Measurements from ENCODE around the gene PDGFA.

Gene PDGFA

GRCh38 chr7:519484-520390 lies at the start of gene PDGFA:
Gene PDGFA, minus strand, starts transcription at chr7:519846. Its CDS starts 845 bp downstream, at chr7:519001.
- DNase-seq (ENCODE audit: low read depth in 2 of 2, low spot score in 1 of 2) = no peak

- no peak for DNase-seq (ENCODE audit: low read depth in 2 of 2, low spot score in 1 of 2)
These were observed 48.6 kb upstream of the PDGFA start for GRCh38 chr7:568031-568951.

- no peak for DNase-seq (ENCODE audit: low read depth in 2 of 2, low spot score in 1 of 2)
These were observed 47.7 kb upstream of the PDGFA start for GRCh38 chr7:567305-567883.

GRCh38 chr7:566100-566499 lies 46.5 kb upstream of the PDGFA start:
- no peak for DNase-seq (ENCODE audit: low read depth in 2 of 2, low spot score in 1 of 2)

- DNase-seq (ENCODE audit: low read depth in 2 of 2, low spot score in 1 of 2) = no peak
These were observed 44.7 kb upstream of the PDGFA start for GRCh38 chr7:564176-564865.

GRCh38 chr7:563629-564170 lies 44.1 kb upstream of the PDGFA start:
- no peak for DNase-seq (ENCODE audit: low read depth in 2 of 2, low spot score in 1 of 2)

- no peak for DNase-seq (ENCODE audit: low read depth in 2 of 2, low spot score in 1 of 2)
These were observed 43.4 kb upstream of the PDGFA start for GRCh38 chr7:562789-563628.

GRCh38 chr7:562374-562675 lies 42.7 kb upstream of the PDGFA start:
- no peak for DNase-seq (ENCODE audit: low read depth in 2 of 2, low spot score in 1 of 2)

- DNase-seq (ENCODE audit: low read depth in 2 of 2, low spot score in 1 of 2) = no peak
These were observed 42.2 kb upstream of the PDGFA start for GRCh38 chr7:561631-562373.

GRCh38 chr7:560966-561630 lies 41.5 kb upstream of the PDGFA start:
- DNase-seq (ENCODE audit: low read depth in 2 of 2, low spot score in 1 of 2) = no peak

- DNase-seq (ENCODE audit: low read depth in 2 of 2, low spot score in 1 of 2) = no peak
These were observed 39.7 kb upstream of the PDGFA start for GRCh38 chr7:559396-559705.

- no peak for DNase-seq (ENCODE audit: low read depth in 2 of 2, low spot score in 1 of 2)
These were observed 37.9 kb upstream of the PDGFA start for GRCh38 chr7:557558-557881.

GRCh38 chr7:556837-557557 lies 37.4 kb upstream of the PDGFA start:
- DNase-seq (ENCODE audit: low read depth in 2 of 2, low spot score in 1 of 2) = no peak

GRCh38 chr7:556291-556826 lies 36.7 kb upstream of the PDGFA start:
- DNase-seq (ENCODE audit: low read depth in 2 of 2, low spot score in 1 of 2) = no peak

- DNase-seq (ENCODE audit: low read depth in 2 of 2, low spot score in 1 of 2) = no peak
These were observed 36.0 kb upstream of the PDGFA start for GRCh38 chr7:555551-556160.

- no peak for DNase-seq (ENCODE audit: low read depth in 2 of 2, low spot score in 1 of 2)
These were observed 34.0 kb upstream of the PDGFA start for GRCh38 chr7:553636-554111.

GRCh38 chr7:552868-553635 lies 33.4 kb upstream of the PDGFA start:
- no peak for DNase-seq (ENCODE audit: low read depth in 2 of 2, low spot score in 1 of 2)

Measured in stimulated activated CD8-positive, alpha-beta memory T cell treated with anti-CD3 and anti-CD28 coated beads, Interleukin-4, amount 100 ng/mL, for 4 hours (primary cell).